HL-60/S4 treated with phorbol 12-myristate 13-acetate at 8.2 ng/mL for 4 days and 3 days (cell line): Measurements from ENCODE around the gene PPFIA1.

ENCODE experiments used
- in situ Hi-C: fragments of 300-500 bp; cut with MboI; formaldehyde crosslinking; loops from 2 replicates; pipeline ENCODE4 v1.15.0; 2022; ENCODE audit warnings: low sequenced_read_pairs

Gene PPFIA1

DNA sequence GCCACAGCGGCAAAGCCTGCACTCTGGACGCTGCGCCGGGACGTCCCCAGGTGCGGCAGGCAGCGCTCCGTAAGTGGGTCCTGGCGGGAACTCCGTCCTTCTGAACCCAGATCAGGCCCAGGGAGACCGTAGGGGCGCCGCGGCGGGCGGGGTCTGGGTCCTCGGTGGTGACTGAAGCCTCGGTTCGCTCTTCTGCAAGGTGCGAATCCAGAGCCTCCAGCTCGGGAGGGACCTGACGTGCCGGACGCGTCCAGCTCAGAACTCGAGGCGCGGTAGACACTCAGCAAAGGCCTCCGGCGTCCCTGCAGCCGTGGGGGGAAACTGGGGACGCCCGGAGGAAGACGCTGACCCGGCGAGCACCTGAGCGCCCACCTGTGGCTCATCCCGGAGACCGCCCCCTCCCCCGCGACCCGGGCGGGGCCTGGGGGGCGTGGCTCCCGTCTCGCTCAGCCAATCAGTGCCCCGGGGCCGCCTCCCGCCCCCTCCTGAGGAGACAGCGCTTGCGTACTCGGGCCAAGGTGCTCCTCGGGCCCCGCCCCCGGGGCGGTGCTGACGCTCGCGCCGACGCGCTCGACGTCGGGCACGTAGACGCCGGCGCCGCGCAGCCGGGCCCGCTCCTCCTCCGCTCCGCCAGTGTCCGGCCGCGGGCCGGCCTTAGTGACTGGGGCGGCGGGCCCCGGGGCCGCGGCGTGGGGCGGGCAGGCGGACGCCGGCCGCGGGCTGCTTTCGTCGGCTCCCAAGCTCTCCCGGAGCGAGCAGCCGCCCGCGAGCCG is at the start of gene PPFIA1:
Gene PPFIA1, plus strand, starts transcription at position 587 of the 773 bp plus-strand sequence. CDS start 1,483 bp downstream, outside the sequence.
- in situ Hi-C loops = no loop called here

DNA sequence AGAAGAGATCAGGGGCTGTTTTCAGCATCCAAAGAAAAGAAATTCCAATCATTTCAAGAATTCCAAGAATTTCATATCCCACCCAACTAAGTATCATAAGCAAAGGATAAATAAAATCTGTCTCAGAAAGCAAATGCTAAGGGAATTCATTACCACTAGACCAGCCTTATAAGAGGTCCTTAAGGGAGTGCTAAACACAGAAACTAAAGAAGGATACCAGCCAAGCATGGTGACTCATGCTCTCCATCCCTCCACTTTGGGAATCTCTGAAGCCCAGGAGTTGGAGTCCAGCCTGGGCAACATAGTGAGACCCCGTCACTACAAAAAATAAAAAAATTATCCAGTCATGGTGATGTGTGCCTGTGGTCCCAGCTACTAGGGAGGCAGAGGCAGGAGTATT is 49.6 kb upstream of the PPFIA1 start:
- in situ Hi-C loops = no loop called here

DNA sequence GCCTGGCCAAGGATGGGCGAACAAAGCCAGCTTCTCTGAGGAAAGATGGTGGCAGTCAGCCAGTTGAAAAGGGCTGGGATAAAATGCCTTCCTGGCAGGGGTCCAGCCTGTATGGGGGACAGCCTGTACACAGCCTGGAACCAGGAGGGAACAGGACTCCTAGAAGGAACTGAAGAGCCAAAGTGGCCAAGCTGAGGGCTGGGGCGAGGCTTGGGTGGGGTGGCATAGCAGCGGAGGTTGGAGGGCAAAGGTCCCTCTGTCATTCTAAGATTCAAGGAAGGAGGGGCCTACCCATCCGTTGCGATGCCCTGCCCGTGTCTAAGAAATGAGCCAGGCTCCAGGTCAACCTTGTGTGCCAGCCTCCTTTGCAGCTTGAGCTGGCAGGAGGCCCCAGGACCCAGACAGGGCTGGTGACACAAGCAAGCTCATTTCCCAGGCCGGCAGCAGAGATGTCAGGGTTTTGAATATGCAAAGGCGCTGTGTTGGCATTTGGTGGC is 44.8 kb upstream of the PPFIA1 start:
- in situ Hi-C loops = no loop called here

DNA sequence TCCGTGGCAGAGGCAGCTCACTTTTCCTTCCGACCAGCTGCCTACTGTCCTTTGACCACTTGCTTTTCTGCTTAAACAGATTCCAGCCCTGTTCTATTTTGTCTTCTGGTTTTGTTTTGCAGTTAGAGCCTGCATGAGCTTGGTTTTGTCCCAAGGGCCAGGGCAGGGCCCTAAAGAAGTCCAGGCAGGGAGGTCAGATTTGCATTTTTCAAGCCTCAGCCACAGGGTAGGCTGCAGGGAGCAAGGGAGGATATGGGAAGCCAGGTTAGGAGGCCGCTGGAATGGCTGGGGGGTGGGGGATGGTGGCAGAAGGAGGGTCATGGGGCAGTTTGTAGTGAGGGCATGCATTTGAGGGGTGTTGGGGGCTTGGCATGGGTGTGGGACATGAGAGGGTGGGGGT is 44.3 kb upstream of the PPFIA1 start:
- in situ Hi-C loops = no loop called here

DNA sequence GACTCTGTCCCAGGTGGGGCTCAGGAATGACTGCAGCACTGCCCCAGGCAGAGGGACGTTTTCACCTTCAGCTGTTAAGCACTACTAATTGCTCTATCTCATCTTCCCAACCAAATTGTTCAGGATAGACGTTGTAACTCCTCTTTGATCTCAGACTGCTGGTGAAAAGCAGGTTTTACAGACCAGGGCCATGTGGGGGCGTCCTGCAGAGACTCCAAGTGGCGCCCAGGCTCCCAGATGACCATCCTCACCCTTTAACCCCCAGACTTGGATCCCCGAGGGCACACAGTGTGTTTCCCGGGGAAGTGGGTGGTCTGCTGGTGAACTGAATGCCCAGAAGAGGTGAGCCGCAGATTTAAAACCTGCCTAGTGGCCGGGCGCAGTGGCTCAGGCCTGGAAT is 43.5 kb upstream of the PPFIA1 start:
- in situ Hi-C loops = no loop called here

DNA sequence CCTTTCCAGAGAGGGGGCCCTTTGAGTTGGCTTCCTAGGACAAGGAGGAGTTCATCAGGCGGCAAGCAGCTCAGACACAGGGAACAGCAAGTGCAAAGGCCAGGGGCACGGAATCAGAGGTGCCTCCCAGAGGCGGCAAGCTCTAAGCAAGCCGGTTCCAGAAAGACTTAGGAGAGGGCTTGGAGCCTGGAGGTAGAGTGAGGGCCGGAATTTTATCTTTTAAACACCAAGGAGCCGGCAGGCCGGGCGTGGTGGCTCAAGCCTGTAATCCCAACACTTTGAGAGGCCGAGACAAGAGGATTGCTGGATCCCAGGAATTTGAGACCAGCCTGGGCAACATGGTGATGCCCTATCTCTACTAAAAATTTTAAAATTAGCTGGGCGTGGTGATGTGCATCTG is 40.8 kb upstream of the PPFIA1 start:
- in situ Hi-C loops = no loop called here

DNA sequence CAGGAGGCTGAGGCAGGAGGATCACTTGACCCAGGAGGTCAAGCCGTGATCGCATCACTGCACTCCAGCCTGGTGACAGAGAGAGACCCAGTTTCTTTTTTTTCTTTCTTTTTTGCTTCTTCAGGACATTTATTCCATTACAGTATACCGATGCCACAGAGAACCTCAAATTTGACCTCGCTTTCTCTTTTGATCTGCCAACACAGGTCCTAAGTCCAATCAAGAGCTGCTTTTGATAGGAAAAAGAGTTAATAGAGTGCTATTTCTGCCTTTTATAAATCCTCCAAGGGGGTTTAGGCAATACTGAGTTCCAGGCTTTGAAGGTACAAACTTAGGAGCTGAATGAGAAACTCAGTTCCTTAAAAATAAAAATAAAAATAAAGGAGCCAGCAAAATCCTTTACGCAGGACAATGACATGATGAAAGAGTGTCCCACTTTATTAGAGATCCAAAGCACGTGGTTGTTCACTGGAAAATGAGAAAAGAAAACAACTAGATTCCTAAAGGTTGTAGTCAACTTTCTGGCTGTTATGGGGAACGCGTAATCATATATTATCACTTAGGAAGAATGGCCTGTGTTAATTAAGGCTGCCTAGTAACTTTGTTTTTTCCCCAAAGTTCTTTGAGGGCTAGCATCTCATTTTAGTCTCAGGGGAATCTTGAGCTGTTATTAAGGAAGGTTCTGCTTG is 40.2 kb upstream of the PPFIA1 start:
- in situ Hi-C loops = no loop called here

DNA sequence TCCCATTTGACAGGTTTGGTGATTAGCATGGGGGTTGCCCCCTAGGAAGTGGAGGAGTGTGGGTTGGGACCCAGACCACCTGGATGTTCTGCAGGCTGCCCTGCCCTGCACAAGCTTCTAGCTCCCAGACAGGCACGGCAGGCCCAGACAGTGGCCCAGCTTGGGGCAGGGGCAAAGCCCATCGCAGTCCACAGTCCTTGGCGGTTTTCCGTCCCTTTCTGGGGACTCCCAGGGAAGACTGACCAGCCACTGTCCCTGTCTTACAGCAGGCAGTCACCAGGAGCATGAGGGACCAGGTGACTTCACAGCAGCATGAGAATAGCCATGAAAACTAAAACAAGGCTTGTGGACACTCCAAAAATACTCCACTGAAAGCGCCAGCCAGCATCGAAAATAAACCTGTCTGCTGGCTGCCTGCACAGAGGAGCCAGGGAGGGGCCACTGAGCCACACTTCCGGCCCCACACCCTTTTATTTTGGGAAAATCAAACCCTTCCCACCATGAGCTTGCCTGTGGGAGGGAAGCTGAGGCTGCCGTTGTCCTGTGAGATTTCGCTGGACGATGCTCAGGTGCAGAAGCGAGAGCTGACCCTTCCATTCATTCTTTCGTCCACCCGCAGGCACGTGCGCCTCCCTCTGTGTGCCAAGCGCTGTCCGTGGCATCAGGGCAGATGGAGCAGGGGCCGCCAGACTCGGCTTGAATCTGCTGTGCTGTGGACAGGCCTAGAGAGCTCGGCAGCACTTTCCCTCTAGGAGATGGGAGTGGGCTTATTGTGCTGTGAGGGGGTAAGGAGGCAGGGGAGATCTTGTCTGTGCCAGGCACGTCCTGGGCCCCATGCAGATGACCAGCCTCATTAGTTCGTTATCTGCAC is 39.4 kb upstream of the PPFIA1 start:
- in situ Hi-C loops = no loop called here

DNA sequence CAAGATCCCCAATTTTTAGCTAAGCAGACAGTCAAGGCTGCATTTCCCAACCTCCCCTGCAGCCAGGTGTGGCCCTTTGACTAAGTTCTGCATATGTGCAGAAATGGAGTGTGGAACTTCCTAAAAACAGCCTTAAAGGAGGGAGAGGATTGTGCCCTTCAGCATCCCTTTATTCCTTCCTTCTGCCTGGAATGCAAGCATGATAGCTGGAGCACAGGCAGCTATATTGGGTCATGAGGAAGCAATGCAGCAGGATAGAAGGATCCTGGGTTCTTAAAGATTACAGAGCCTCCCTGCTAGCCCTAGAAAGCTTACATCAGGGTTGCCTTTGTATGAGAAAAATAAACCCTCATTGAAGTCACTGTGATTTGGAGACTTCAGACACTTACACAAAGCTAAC is 37.5 kb upstream of the PPFIA1 start:
- in situ Hi-C loops = no loop called here

DNA sequence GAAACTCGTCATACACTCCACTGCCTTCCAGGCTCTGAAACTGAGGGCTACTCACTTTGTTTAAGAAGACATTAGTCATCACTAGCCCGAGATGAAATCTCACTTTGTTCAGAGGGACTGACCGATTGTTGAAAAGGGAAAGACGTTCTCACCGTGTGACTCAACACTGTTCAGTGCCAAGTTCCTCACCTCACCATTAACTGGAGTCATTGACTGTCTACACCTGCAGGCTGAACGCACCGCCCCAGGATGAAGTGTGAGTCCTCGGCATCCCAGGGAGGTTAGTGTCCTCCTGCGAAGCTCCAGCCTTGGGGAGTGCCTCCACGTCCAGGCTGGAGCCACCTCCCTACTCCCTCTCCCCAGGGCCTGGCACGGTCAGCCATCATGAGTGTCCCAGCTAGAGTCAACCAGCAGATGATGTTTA is 37.0 kb upstream of the PPFIA1 start:
- in situ Hi-C loops = no loop called here

DNA sequence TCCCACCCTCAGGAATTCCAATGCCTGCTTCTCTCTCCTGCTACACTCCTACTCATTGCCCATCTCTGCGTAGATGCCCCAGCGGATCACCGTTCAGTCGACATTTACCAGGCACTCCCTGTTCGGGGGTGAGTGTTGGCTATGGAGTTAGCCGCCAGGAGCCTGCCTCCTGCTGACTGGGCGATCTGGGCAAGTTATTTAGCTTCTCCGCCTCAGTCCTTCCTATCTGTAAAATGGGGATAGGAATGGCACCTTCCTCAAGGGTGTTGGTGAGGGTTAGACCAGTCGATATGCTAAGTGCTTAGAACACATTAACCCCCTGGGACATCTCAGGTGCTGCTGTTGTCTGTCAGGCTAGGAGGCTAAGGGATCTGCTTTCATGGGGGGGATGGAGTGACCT is 36.5 kb upstream of the PPFIA1 start:
- in situ Hi-C loops = no loop called here

DNA sequence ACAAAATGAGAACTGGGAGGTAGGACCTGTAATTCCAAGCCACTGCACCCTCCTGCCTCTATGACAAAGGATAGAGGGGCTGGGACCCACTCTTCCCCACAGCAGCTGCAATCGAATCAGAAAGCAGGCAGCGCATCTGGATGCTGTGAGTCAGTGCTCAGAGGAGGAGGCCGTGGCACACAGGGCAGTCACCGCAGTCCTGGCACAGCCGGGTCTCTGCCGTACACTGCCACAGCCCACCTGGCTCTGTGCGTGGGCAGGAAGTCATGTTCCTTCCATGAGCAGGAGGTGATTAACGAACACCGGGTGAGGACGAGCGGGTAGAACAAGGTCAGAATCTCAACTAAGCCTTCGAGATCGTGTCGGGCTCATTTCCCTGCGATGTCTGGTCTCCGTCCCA is 30.2 kb upstream of the PPFIA1 start:
- in situ Hi-C loops = no loop called here

DNA sequence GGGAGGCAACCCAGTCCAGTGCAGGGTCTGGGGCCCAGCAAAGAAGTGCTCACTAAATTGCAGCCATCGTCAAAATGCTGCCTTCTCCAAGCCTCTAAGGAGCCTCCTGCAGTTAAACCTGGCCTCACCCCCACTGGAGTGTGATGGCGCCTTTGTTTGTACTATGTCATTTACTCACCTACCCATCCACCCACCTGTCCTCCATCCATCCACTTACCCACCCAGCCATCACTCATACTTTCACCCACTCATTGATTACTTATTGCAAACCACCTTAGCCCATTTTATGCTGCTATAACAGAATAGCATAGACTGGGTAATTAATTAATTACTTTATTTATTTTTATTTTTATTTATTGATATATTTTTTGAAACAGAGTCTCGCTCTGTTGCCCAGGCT is 28.8 kb upstream of the PPFIA1 start:
- in situ Hi-C loops = no loop called here

DNA sequence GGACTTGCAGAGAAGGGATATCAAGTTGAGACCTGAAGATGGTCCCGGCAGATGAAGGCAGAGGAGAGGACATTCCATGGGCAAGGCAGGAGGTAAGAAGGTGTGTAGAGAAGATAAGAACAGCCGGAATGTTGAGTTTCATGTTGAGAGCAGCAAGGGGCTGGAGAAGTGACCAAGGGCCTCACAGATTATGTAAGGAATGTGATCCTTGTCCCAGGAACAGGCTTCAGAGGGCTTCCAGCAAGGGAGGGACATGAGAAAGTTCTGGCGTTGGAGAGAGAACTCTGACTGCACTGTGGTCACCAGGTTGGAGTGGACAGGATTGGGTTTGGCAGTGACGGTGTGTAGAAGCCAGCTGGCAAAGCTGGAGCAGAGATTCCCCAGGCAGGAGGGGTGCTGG is 27.6 kb upstream of the PPFIA1 start:
- in situ Hi-C loops = no loop called here

DNA sequence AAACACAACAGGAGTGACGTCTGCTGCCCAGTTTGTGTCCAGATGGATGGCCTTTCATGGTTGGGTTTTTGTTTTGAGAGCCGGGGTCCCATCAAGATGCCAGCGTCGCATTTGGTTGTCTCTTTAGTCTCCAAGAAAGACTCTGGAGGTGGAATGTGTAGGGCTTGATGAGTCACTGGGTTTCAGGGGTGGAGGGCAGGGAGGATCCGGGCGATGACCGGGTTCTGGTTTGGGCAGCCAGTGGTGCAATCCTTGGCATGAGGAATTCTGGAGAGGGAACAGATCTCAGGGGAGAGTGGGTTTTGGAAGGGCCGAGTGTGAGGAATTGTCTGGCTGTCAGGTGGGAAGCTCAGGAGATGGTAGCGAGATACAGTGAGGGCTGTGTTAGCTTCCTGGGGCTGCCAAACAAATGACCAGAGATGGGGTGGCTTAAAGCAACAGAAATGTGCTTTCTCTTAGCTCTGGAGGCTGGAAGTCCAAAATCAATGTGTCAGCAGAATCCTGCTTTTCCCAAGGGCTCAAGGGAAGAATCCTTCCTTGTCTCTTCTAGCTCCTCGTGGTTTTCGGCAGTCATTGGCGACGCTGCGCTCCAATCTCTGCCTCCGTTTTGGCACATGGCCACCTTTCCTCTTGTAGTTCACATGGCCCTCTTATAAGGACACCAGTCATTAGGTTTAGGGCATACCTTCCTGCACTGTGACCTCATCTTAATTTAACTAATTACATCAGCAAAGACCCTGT is 26.4 kb upstream of the PPFIA1 start:
- in situ Hi-C loops = no loop called here

DNA sequence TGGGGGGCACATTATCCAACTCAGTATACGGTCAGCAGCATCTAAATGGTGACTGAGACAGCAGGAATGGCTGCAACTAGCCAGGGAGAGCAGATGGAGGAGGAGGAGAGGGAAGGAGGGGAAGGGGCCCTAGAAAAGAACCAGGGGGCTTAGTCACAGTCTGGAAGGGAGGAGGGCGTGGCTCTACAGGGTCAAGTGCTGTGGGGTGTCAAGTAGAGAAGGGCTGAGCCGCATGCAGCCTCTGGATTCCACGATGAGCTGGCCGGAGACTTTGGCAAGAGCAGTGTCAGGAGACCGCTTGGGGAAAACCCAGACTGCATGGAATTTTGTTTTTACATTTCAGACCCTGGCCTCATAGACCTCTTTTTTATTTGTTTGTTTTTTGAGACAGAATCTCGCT is 25.8 kb upstream of the PPFIA1 start:
- in situ Hi-C loops = no loop called here

DNA sequence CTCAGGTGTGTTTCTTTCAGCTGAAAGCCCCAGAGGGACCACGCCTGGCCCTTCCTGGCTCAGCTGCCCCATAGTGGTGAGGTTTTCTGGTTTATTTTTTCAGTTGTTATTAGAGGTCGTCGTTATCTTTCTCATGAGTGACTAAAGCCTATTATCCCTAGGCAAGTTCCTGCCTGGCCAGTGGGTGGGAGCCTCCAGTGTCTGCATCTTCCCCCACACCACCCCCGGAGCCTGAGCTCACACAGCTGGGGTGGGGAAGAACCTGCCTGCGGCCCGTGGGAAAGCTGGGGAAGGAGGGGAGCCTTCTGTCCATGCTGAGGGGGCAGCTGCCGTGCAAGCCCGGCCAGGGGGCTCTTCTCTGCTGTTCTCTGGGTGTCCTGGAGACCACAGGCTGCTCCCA is 24.3 kb upstream of the PPFIA1 start:
- in situ Hi-C loops = no loop called here

DNA sequence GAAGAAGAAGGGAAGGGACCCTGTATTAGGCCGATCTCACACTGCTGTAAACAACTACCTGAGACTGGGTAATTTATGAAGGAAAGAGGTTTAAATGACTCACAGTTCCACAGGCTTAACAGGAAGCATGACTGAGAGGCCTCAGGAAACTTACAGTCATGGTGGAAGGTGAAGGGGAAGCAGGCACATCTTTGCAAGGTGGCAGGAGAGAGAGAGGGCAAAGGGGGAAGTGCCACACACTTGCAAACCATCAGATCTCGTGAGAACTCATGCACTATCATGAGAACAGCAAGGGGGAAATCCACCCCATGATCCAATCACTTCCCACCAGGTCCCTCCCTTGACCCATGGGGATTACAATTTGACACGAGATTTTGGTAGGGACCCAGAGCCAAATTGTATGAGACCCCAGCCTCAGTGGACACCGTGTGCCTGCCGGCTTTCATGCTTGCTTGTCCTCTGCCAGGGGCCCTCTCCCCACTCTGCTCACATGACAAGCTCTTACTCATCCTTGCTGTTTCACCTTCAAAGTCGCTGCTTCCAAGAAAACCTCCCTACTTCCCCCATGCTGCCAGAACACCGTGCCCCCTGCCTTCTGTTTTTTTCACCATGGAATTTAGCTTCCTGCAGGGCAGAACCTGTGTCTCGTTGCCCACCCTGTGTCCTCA is 23.3 kb upstream of the PPFIA1 start:
- in situ Hi-C loops = no loop called here

DNA sequence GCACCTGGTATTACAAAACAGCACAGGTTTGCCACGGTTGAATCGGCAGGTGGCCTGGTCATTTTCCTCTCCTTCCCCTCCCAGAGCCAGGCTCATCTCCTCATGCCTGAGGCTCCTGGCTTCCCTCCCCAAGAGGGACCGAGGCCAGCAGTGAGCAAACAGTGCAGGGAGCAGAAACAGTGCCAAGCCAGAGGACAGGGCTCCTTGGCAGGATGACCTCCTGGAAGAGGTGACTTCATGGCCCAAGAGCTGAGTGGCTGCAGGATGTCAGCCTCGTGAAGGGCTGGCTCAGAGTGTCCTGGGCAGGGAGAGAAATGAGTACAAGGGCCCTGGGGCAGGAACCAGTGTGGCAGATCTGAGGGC is 22.8 kb upstream of the PPFIA1 start:
- in situ Hi-C loops = no loop called here
